ENCODE measurements around the gene PPM1H.

DNA sequence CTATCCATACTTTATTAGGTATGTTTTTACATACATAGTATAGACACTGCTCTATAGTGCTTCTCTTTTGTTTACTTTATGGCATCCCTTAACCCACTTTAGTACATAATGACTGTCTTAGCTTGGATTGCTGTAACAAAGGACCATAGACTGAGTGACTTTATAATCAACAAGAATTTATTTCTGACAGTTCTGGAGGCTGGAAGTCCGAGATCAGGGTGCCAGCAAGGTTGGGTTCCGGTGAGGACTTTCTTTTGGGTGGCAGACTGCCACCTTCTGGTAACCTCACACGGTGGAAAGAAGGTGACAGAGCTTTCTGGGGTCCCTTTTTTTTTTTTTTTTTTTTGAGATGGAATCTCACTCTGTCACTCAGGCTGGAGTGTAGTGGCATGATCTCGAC is 48.6 kb upstream of the PPM1H start:
- TF ChIP-seq, protein P1, sequence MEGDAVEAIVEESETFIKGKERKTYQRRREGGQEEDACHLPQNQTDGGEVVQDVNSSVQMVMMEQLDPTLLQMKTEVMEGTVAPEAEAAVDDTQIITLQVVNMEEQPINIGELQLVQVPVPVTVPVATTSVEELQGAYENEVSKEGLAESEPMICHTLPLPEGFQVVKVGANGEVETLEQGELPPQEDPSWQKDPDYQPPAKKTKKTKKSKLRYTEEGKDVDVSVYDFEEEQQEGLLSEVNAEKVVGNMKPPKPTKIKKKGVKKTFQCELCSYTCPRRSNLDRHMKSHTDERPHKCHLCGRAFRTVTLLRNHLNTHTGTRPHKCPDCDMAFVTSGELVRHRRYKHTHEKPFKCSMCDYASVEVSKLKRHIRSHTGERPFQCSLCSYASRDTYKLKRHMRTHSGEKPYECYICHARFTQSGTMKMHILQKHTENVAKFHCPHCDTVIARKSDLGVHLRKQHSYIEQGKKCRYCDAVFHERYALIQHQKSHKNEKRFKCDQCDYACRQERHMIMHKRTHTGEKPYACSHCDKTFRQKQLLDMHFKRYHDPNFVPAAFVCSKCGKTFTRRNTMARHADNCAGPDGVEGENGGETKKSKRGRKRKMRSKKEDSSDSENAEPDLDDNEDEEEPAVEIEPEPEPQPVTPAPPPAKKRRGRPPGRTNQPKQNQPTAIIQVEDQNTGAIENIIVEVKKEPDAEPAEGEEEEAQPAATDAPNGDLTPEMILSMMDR (IDR thresholded peaks at IDR 0.05): no peak
- no peak for TF ChIP-seq POLR2A (IDR thresholded peaks at IDR 0.05)

Data from adrenal gland (tissue), 5 donors.